Epithelial cell of esophagus (primary cell): ENCODE measurements around the gene DIAPH2.

Source experiments
- DNase-seq: peaks from one replicate; pipeline ENCODE4 v3.0.0; 2010; ENCODE audit warnings: low read depth
- H3K4me3 ChIP-seq: 2 replicates; pipeline ENCODE4 v1.5.1; 2011; ENCODE audit warnings: mild to moderate bottlenecking, low read length, control low read depth
- TF ChIP-seq, protein P1 (sequence below): IDR thresholded peaks from 2 replicates; pipeline ENCODE4 v1.5.1; 2011; ENCODE audit warnings: low read depth, mild to moderate bottlenecking, low read length, control low read depth, inconsistent platforms; ENCODE audit not compliant: insufficient read depth; ENCODE audit errors: missing control alignments

DIAPH2 gene

GRCh38 chrX:97619499-97619898 lies 934.9 kb downstream of the DIAPH2 start:
- H3K4me3 ChIP-seq: no peak overlapping the region
- no peak for DNase-seq
- TF ChIP-seq, protein P1, sequence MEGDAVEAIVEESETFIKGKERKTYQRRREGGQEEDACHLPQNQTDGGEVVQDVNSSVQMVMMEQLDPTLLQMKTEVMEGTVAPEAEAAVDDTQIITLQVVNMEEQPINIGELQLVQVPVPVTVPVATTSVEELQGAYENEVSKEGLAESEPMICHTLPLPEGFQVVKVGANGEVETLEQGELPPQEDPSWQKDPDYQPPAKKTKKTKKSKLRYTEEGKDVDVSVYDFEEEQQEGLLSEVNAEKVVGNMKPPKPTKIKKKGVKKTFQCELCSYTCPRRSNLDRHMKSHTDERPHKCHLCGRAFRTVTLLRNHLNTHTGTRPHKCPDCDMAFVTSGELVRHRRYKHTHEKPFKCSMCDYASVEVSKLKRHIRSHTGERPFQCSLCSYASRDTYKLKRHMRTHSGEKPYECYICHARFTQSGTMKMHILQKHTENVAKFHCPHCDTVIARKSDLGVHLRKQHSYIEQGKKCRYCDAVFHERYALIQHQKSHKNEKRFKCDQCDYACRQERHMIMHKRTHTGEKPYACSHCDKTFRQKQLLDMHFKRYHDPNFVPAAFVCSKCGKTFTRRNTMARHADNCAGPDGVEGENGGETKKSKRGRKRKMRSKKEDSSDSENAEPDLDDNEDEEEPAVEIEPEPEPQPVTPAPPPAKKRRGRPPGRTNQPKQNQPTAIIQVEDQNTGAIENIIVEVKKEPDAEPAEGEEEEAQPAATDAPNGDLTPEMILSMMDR: no peak

- TF ChIP-seq, protein P1: no peak
- no peak overlapping the region for H3K4me3 ChIP-seq
- no peak for DNase-seq
Measured at GRCh38 chrX:97622111-97622510, 937.5 kb downstream of the DIAPH2 start.

DNA sequence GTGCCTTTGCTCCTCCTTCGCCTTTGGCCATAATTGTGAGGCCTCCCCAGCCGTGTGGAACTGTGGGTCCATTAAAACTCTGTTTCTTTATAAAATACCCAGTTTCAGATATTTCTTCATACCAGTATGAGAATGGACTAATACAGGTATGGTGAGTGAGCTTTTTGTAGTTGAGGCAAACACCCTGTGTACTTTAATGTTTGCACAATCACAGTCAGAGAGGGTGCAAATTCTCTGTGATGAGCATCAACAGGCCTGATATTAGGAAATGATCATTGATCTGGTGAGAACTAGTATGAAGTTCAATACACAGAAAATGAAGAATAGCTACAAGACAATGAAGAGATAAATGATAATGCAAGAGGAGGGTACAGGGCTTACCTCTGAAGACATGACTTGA lies 943.7 kb downstream of the DIAPH2 start:
- no peak for DNase-seq
- no peak overlapping the region for H3K4me3 ChIP-seq
- TF ChIP-seq, protein P1: no peak

- DNase-seq: no peak
- TF ChIP-seq, protein P1: no peak
- H3K4me3 ChIP-seq: no peak overlapping the region
Measured at GRCh38 chrX:97628807-97629596, 944.4 kb downstream of the DIAPH2 start.

DNA sequence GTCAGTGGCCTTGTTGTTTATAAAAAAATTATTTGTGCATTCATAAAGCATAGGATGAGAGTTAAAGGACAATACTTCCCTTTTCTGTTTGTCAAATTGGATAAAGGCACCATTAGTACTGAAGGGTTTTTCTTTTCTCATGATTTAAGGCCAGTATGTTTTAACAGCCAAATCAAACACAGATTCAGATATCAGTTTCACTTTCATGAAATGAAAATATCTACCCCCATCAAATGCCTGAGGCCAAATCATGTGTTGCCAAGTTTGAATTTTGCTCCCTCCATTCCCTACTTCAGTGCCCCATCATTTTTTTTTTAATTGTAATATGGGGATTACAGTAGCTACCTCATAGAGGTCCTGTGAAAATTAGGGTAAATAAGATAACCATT lies 944.9 kb downstream of the DIAPH2 start:
- no peak overlapping the region for H3K4me3 ChIP-seq
- no peak for DNase-seq
- TF ChIP-seq, protein P1: no peak

DNA sequence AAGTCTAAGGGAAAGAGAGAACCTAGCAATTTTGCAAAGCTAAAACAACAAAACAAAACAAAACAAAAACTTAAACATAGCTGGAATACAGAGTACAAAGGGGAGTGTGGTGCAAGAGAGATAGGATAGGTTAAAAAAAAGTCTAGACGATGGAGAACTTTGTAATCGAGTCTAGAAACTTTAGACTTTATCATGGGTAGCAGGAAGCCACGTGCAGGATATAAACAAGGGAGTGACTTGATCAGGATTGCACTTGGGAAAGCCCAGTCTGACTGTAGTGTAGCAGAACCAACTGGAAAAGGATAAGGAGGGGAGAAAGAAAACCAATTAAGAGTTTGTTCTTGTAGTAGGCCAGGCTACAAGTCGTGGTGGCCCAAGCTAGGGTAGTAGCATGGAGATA lies 949.2 kb downstream of the DIAPH2 start:
- H3K4me3 ChIP-seq: no peak overlapping the region
- TF ChIP-seq, protein P1: no peak
- no peak for DNase-seq
